Gastroesophageal sphincter (tissue), 4 donors: ENCODE measurements around the gene CTNNA3. TPM values are rescaled to one million over a fixed set of nuclear protein-coding genes. Genes with fewer than 3 reads are reported as not detected.

Experiments
- ATAC-seq: fragments of 150-250 bp; one replicate; pipeline ENCODE4 v1.9.1; 2016; ENCODE audit warnings: mild to moderate bottlenecking, moderate library complexity
- H3K27ac ChIP-seq, 4 donors: fragments of 200-600 bp; sonication (generic) in 3 of 4; 1 replicate in 3 of 4; 2 replicates in 1 of 4; pipeline ENCODE4 v1.5.1; 2016 to 2019
- H3K27me3 ChIP-seq: fragments of 200-600 bp; sonication (generic); one replicate; pipeline ENCODE4 v1.5.1; 2019
- H3K36me3 ChIP-seq, 2 donors: fragments of 200-600 bp; sonication (generic); one replicate each; pipeline ENCODE4 v1.5.1; 2019; ENCODE audit warnings: control low read depth in 1 of 2
- H3K4me1 ChIP-seq, 3 donors: fragments of 200-600 bp; sonication (generic); 1 replicate in 2 of 3; 2 replicates in 1 of 3; pipeline ENCODE4 v1.5.1; 2016 to 2019; ENCODE audit warnings: control low read depth in 2 of 3
- H3K4me3 ChIP-seq, 2 donors: fragments of 200-600 bp; sonication (generic); one replicate each; pipeline ENCODE4 v1.5.1; 2019; ENCODE audit warnings: mild to moderate bottlenecking in 1 of 2, moderate library complexity in 1 of 2
- H3K9me3 ChIP-seq, 3 donors: fragments of 200-600 bp; sonication (generic); one replicate each; pipeline ENCODE4 v1.5.1; 2017 to 2019; ENCODE audit warnings: control low read depth in 2 of 3
- CTCF ChIP-seq, 4 experiments: fragments of 200-600 bp in 2 of 4; fragments of 450-650 bp in 2 of 4; sonication (generic) in 1 of 4; IDR thresholded peaks; one replicate each; pipeline ENCODE4 v1.5.1; 2017 to 2019; ENCODE audit warnings: antibody characterized with exemption in 4 of 4, mild to moderate bottlenecking in 2 of 4, moderate library complexity in 2 of 4
- EP300 ChIP-seq: sonication (generic); formaldehyde crosslinking; IDR thresholded peaks from one replicate; pipeline ENCODE4 v1.6.1; 2017; ENCODE audit warnings: antibody characterized with exemption, mild to moderate bottlenecking
- POLR2A ChIP-seq, 2 donors: fragments of 450-650 bp; IDR thresholded peaks; one replicate each; pipeline ENCODE4 v1.6.1; 2017; ENCODE audit warnings: antibody characterized with exemption in 2 of 2, mild to moderate bottlenecking in 2 of 2, moderate library complexity in 1 of 2
- POLR2AphosphoS5 ChIP-seq: sonication (generic); formaldehyde crosslinking; IDR thresholded peaks from one replicate; pipeline ENCODE4 v1.6.1; 2017; ENCODE audit warnings: antibody characterized with exemption
- WGBS, 2 donors: methylation state at CpG; one replicate each; pipeline ENCODE4 v1.1.5; 2018; ENCODE audit warnings: low coverage in 1 of 2; 5-methylcytosine and 5-hydroxymethylcytosine counted together
- total RNA-seq, 4 donors: library from RNA; depleted of rRNA; stranded (reverse); fragments of >200 nt; gene quantifications; one replicate each; pipeline ENCODE4 v1.1.0, GENCODE V29; 2016

The CTNNA3 gene
- total RNA-seq, 4 donors from 2014 or later, result 5.1 to 22.0 (median 13.8) TPM

DNA sequence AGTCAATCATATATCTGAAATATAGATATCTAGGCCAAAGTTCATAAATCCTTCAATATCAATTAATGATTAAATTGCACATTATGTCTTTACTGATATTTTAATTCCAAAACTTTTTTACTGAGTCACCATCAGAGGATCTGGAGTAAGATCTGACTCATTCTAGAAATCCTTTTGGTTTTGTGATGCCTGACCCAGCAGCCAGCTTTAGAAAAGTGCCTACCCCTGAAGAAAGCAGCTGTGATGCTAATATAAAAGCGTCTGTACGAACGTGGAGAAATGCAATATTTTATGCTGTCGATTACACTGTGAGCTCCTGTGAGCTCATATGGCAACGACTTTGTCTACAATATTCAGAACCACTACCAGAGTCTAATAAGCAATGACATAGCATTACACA is 912.7 kb downstream of the CTNNA3 start:
- Histone ChIP-seq H3K27ac (no peak overlapping the region), H3K4me1 (no peaks in the 10 kb centered on the region), H3K36me3 (no peaks in the 10 kb centered on the region), H3K4me3 (no peak overlapping the region), H3K9me3 (no peaks in the 10 kb centered on the region), H3K27me3 (no peaks in the 10 kb centered on the region)
- 75 to 89% methylated on average over 5 of the region's 5 CpGs for WGBS, 2 donors
- no peak for ATAC-seq
- no peak for TF ChIP-seq EP300
- TF ChIP-seq CTCF (IDR thresholded peaks at IDR 0.05), result no peak
- no peak for TF ChIP-seq POLR2AphosphoS5
- no peak for TF ChIP-seq POLR2A (IDR thresholded peaks at IDR 0.05)

DNA sequence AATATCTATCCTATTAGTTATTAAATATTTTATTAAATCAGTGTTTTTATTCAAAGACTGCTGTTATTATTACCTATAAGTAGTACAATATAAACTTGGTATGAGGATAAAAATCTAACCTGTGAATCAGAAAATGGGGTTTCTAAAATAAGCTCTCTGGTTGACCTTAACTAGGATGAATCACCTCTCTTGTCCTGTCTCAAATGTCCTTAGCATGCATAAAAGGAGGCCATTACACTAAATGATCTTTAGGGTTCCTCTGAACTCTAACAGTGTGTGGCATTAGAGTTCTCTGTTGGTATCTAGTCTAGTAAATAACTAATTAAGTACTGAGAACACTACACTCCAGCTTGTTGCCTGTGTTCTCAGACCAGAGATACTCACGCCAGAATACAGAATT is 913.2 kb downstream of the CTNNA3 start:
- H3K27me3 ChIP-seq, result no peaks in the 10 kb centered on the region
- ATAC-seq, result no peak
- H3K4me1 ChIP-seq, result no peaks in the 10 kb centered on the region
- H3K4me3 ChIP-seq, result no peak overlapping the region
- whole genome bisulfite sequencing, 2 donors, result 83 to 86% methylated on average over 1 of the region's 1 CpG
- H3K9me3 ChIP-seq, result no peaks in the 10 kb centered on the region
- H3K27ac ChIP-seq, result no peak overlapping the region
- no peaks in the 10 kb centered on the region for H3K36me3 ChIP-seq
- TF ChIP-seq EP300 (no peak), POLR2AphosphoS5 (no peak), CTCF (IDR thresholded peaks at IDR 0.05) (no peak), POLR2A (IDR thresholded peaks at IDR 0.05) (no peak)

DNA sequence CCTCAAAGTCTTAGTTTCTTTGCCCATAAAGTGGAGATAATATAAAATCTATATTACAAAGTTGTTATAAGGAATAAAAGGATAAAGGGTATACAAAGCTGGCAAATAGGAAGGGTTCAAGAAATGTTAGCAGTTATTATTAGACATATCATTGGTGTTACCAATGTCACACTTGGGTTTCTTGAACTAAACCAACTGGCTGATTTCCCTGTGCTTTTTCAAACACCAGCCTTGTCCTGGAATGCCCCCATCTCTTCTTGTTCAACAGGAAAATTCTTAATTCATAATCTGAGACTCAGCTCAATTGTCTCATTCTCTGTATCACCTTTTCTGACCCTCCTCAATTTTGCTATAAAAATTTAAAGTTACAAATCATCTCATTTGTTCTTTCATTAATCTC is 913.9 kb downstream of the CTNNA3 start:
- Histone ChIP-seq H3K4me3 (no peak overlapping the region), H3K27ac (no peak overlapping the region), H3K36me3 (no peaks in the 10 kb centered on the region), H3K27me3 (no peaks in the 10 kb centered on the region), H3K9me3 (no peaks in the 10 kb centered on the region), H3K4me1 (no peaks in the 10 kb centered on the region)
- TF ChIP-seq EP300, result no peak
- no peak for TF ChIP-seq POLR2AphosphoS5
- no peak for TF ChIP-seq POLR2A (IDR thresholded peaks at IDR 0.05)
- no peak for TF ChIP-seq CTCF (IDR thresholded peaks at IDR 0.05)
- ATAC-seq, result no peak

- no peak for TF ChIP-seq POLR2A (IDR thresholded peaks at IDR 0.05)
- TF ChIP-seq CTCF (IDR thresholded peaks at IDR 0.05), result no peak
- no peak for TF ChIP-seq EP300
- no peak for TF ChIP-seq POLR2AphosphoS5
- Histone ChIP-seq H3K27ac (no peak overlapping the region), H3K4me3 (no peak overlapping the region), H3K36me3 (no peaks in the 10 kb centered on the region), H3K4me1 (no peaks in the 10 kb centered on the region), H3K9me3 (no peaks in the 10 kb centered on the region), H3K27me3 (no peaks in the 10 kb centered on the region)
- 82% methylated on average over 3 of the region's 3 CpGs for WGBS, 2 donors
- no peak for ATAC-seq
These were observed 915.2 kb downstream of the CTNNA3 start for GRCh38 chr10:66780796-66781195.

DNA sequence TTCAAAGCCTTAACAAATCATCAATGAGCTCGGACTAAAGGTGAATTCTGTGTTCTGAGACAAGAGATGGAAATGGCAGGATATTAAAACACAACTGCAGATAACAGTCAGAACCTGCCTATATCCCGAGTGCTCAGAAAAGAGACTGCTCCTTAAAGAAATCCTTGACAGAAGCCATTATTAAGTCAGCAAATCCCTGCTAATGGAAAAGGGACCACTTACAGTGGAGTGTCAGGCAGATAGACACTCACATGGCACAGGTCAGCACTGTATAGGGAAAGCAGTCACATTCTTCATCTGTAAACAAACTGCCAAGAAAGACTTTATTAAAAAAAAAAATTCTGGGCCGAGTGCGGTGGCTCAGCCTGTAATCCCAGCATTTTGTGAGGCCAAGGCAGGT is 917.6 kb downstream of the CTNNA3 start:
- Histone ChIP-seq H3K4me3 (no peak overlapping the region), H3K9me3 (no peaks in the 10 kb centered on the region), H3K27ac (no peak overlapping the region), H3K27me3 (no peaks in the 10 kb centered on the region), H3K4me1 (no peaks in the 10 kb centered on the region), H3K36me3 (no peaks in the 10 kb centered on the region)
- WGBS, 2 donors, result 49 to 82% methylated on average over 3 to 4 of the region's 4 CpGs
- TF ChIP-seq CTCF (IDR thresholded peaks at IDR 0.05), result no peak
- no peak for TF ChIP-seq EP300
- no peak for TF ChIP-seq POLR2A (IDR thresholded peaks at IDR 0.05)
- TF ChIP-seq POLR2AphosphoS5, result no peak
- ATAC-seq, result no peak
